Trophoblast cell (in vitro differentiated cells and primary cell): ENCODE results near the gene TTC17.
A peak's percentile ranks its signal among the peaks of the same experiment; 100 is the strongest.

Experiments used
- DNase-seq, 2 donors: peaks; one replicate each; pipeline ENCODE4 v3.0.0-alpha.2; 2016
- H2AFZ ChIP-seq: 2 replicates; pipeline ENCODE4 v1.6.1; 2013; ENCODE audit warnings: low read length, moderate library complexity, mild to moderate bottlenecking; ENCODE audit not compliant: insufficient read depth, poor library complexity
- H2AK5ac ChIP-seq: 2 replicates; pipeline ENCODE4 v1.6.1; 2013; ENCODE audit warnings: mild to moderate bottlenecking, low read length
- H2BK120ac ChIP-seq: 2 replicates; pipeline ENCODE4 v1.6.1; 2013; ENCODE audit warnings: low read length, mild to moderate bottlenecking, moderate library complexity; ENCODE audit not compliant: insufficient read depth, poor library complexity
- H2BK12ac ChIP-seq: 2 replicates; pipeline ENCODE4 v1.6.1; 2013; ENCODE audit warnings: mild to moderate bottlenecking, low read length, moderate library complexity
- H2BK5ac ChIP-seq: 2 replicates; pipeline ENCODE4 v1.6.1; 2013; ENCODE audit warnings: low read length, low read depth, moderate library complexity, mild to moderate bottlenecking; ENCODE audit not compliant: poor library complexity
- H3K14ac ChIP-seq: 2 replicates; pipeline ENCODE4 v1.6.1; 2013; ENCODE audit warnings: mild to moderate bottlenecking, low read length
- H3K18ac ChIP-seq: 2 replicates; pipeline ENCODE4 v1.6.1; 2013; ENCODE audit warnings: mild to moderate bottlenecking, low read length
- H3K23ac ChIP-seq: 2 replicates; pipeline ENCODE4 v1.6.1; 2013; ENCODE audit warnings: low read length
- H3K27ac ChIP-seq: 2 replicates; pipeline ENCODE4 v1.5.1; 2013; ENCODE audit warnings: low read depth, mild to moderate bottlenecking, inconsistent platforms, low read length, moderate library complexity
- H3K27me3 ChIP-seq: 2 replicates; pipeline ENCODE4 v1.6.1; 2013; ENCODE audit warnings: inconsistent platforms, mild to moderate bottlenecking, low read length, moderate library complexity; ENCODE audit not compliant: insufficient read depth
- H3K36me3 ChIP-seq, 2 experiments: 1 replicate in 1 of 2; 2 replicates in 1 of 2; pipeline ENCODE4 v1.6.1; 2013; ENCODE audit warnings: low read length in 2 of 2, mild to moderate bottlenecking in 2 of 2, moderate library complexity in 1 of 2; ENCODE audit not compliant: insufficient read depth in 2 of 2, control insufficient read depth in 1 of 2
- H3K4ac ChIP-seq: 2 replicates; pipeline ENCODE4 v1.6.1; 2013; ENCODE audit warnings: low read depth, mild to moderate bottlenecking, low read length, moderate library complexity
- H3K4me1 ChIP-seq, 2 experiments: 1 replicate in 1 of 2; 2 replicates in 1 of 2; pipeline ENCODE4 v1.6.1; 2013; ENCODE audit warnings: low read length in 2 of 2, mild to moderate bottlenecking in 2 of 2, moderate library complexity in 1 of 2; ENCODE audit not compliant: insufficient read depth in 2 of 2, control insufficient read depth in 1 of 2
- H3K4me2 ChIP-seq: 2 replicates; pipeline ENCODE4 v1.6.1; 2013; ENCODE audit warnings: inconsistent platforms, mild to moderate bottlenecking, low read length, moderate library complexity
- H3K4me3 ChIP-seq: 2 replicates; pipeline ENCODE4 v1.5.1; 2013; ENCODE audit warnings: mild to moderate bottlenecking, low read depth, low read length, inconsistent platforms
- H3K79me1 ChIP-seq: one replicate; pipeline ENCODE4 v1.6.1; 2013; ENCODE audit warnings: low read length
- H3K79me2 ChIP-seq: 2 replicates; pipeline ENCODE4 v1.6.1; 2013; ENCODE audit warnings: low read length, mild to moderate bottlenecking; ENCODE audit not compliant: control insufficient read depth, insufficient read depth, poor library complexity
- H3K9ac ChIP-seq: 2 replicates; pipeline ENCODE4 v1.6.1; 2013; ENCODE audit warnings: mild to moderate bottlenecking, low read length
- H3K9me3 ChIP-seq: 2 replicates; pipeline ENCODE4 v1.6.1; 2013; ENCODE audit warnings: low read depth, mild to moderate bottlenecking, control low read depth, inconsistent platforms, low read length; ENCODE audit not compliant: insufficient read depth
- H4K12ac ChIP-seq: 2 replicates; pipeline ENCODE4 v1.6.1; 2013; ENCODE audit warnings: low read depth, mild to moderate bottlenecking, low read length, moderate library complexity
- H4K8ac ChIP-seq: 2 replicates; pipeline ENCODE4 v1.6.1; 2013; ENCODE audit warnings: low read depth, mild to moderate bottlenecking, low read length, moderate library complexity
- H4K91ac ChIP-seq: one replicate; pipeline ENCODE4 v1.6.1; 2013; ENCODE audit warnings: low read depth, mild to moderate bottlenecking, low read length, moderate library complexity
- WGBS: extraction: QIAGEN DNeasy Blood & Tissue Kit; methylation state at CpG from one replicate; pipeline ENCODE4 v1.1.7; 2013; ENCODE audit warnings: missing lambda C conversion rate; ENCODE audit not compliant: insufficient read length, insufficient coverage; ENCODE audit errors: extremely low coverage; 5-methylcytosine and 5-hydroxymethylcytosine counted together

The TTC17 gene

GRCh38 chr11:43396617-43397016, 37.9 kb downstream of the TTC17 start:
- Histone ChIP-seq H2BK120ac (no peak overlapping the region), H3K9ac (no peak overlapping the region), H4K12ac (no peak overlapping the region), H3K4me3 (no peak overlapping the region), H4K91ac (no peak overlapping the region), H3K4me2 (no peak overlapping the region), H3K27ac (no peak overlapping the region), H3K36me3 (peaks cover 3 to 25% of the 10 kb centered on the region in 2 experiments), H2BK5ac (no peak overlapping the region), H3K4ac (no peak overlapping the region), H3K27me3 (no peaks in the 10 kb centered on the region), H3K14ac (no peak overlapping the region), H3K79me2 (no peaks in the 10 kb centered on the region), H3K23ac (no peak overlapping the region), H3K79me1 (no peaks in the 10 kb centered on the region), H3K4me1 (peaks cover 0 to 2% of the 10 kb centered on the region in 2 experiments), H2BK12ac (no peak overlapping the region), H3K18ac (no peak overlapping the region), H4K8ac (no peak overlapping the region), H2AFZ (no peak overlapping the region), H2AK5ac (no peak overlapping the region), H3K9me3 (no peaks in the 10 kb centered on the region)
- WGBS: no CpG with 5 or more reads among the region's 3 CpGs
- DNase-seq: peak; percentile 7 to 79

- no CpG with 5 or more reads among the region's 3 CpGs for WGBS
- H3K4me3 ChIP-seq: peak overlapping the region; percentile 51
- peak overlapping the region; percentile 56 for H3K9ac ChIP-seq
- no peak for DNase-seq
- H2AFZ ChIP-seq: no peak overlapping the region
- H3K79me1 ChIP-seq: no peaks in the 10 kb centered on the region
- H4K8ac ChIP-seq: no peak overlapping the region
- H2AK5ac ChIP-seq: no peak overlapping the region
- H3K23ac ChIP-seq: no peak overlapping the region
- H2BK12ac ChIP-seq: no peak overlapping the region
- H3K27me3 ChIP-seq: no peaks in the 10 kb centered on the region
- peaks cover 4 to 25% of the 10 kb centered on the region in 2 experiments for H3K36me3 ChIP-seq
- H3K27ac ChIP-seq: no peak overlapping the region
- H3K4ac ChIP-seq: no peak overlapping the region
- no peak overlapping the region for H2BK120ac ChIP-seq
- peaks cover 0 to 2% of the 10 kb centered on the region in 2 experiments for H3K4me1 ChIP-seq
- H3K18ac ChIP-seq: no peak overlapping the region
- H3K79me2 ChIP-seq: no peaks in the 10 kb centered on the region
- no peak overlapping the region for H2BK5ac ChIP-seq
- no peak overlapping the region for H3K4me2 ChIP-seq
- H3K9me3 ChIP-seq: no peaks in the 10 kb centered on the region
- H4K91ac ChIP-seq: no peak overlapping the region
- no peak overlapping the region for H3K14ac ChIP-seq
- no peak overlapping the region for H4K12ac ChIP-seq
Observed at GRCh38 chr11:43397251-43397650, 38.5 kb downstream of the TTC17 start.

- H2AFZ ChIP-seq: no peak overlapping the region
- H3K4me3 ChIP-seq: no peak overlapping the region
- H2BK12ac ChIP-seq: no peak overlapping the region
- H3K18ac ChIP-seq: no peak overlapping the region
- peak in 1 of 2 donors; percentile 6 for DNase-seq
- H3K27ac ChIP-seq: no peak overlapping the region
- H3K14ac ChIP-seq: no peak overlapping the region
- H4K91ac ChIP-seq: no peak overlapping the region
- H2BK5ac ChIP-seq: no peak overlapping the region
- peaks cover 3 to 19% of the 10 kb centered on the region in 2 experiments for H3K36me3 ChIP-seq
- H2BK120ac ChIP-seq: no peak overlapping the region
- WGBS: no CpG with 5 or more reads among the region's 2 CpGs
- no peak overlapping the region for H3K4ac ChIP-seq
- no peak overlapping the region for H2AK5ac ChIP-seq
- H4K8ac ChIP-seq: no peak overlapping the region
- no peak overlapping the region for H3K23ac ChIP-seq
- no peak overlapping the region for H3K9ac ChIP-seq
- no peaks in the 10 kb centered on the region for H3K79me1 ChIP-seq
- H3K4me2 ChIP-seq: no peak overlapping the region
- H4K12ac ChIP-seq: no peak overlapping the region
- H3K27me3 ChIP-seq: no peaks in the 10 kb centered on the region
- H3K79me2 ChIP-seq: no peaks in the 10 kb centered on the region
- no peaks in the 10 kb centered on the region for H3K9me3 ChIP-seq
- H3K4me1 ChIP-seq: peaks cover 0 to 2% of the 10 kb centered on the region in 2 experiments
Observed at GRCh38 chr11:43399983-43400630, 41.4 kb downstream of the TTC17 start.

GRCh38 chr11:43401252-43401651, 42.5 kb downstream of the TTC17 start:
- no peak overlapping the region for H3K14ac ChIP-seq
- no peak overlapping the region for H3K9ac ChIP-seq
- H3K9me3 ChIP-seq: no peaks in the 10 kb centered on the region
- H3K18ac ChIP-seq: no peak overlapping the region
- no peak overlapping the region for H3K4ac ChIP-seq
- H3K23ac ChIP-seq: no peak overlapping the region
- no peak overlapping the region for H2AFZ ChIP-seq
- no peaks in the 10 kb centered on the region for H3K79me1 ChIP-seq
- no peak overlapping the region for H2AK5ac ChIP-seq
- H2BK120ac ChIP-seq: no peak overlapping the region
- H4K8ac ChIP-seq: no peak overlapping the region
- H3K79me2 ChIP-seq: no peaks in the 10 kb centered on the region
- DNase-seq: peak in 1 of 2 donors; percentile 62
- no CpG with 5 or more reads among the region's 6 CpGs for WGBS
- H4K91ac ChIP-seq: no peak overlapping the region
- no peak overlapping the region for H2BK5ac ChIP-seq
- H3K4me3 ChIP-seq: no peak overlapping the region
- no peak overlapping the region for H2BK12ac ChIP-seq
- peaks cover 3 to 28% of the 10 kb centered on the region in 2 experiments for H3K36me3 ChIP-seq
- H3K4me1 ChIP-seq: peaks cover 0 to 2% of the 10 kb centered on the region in 2 experiments
- H3K27me3 ChIP-seq: no peaks in the 10 kb centered on the region
- no peak overlapping the region for H3K27ac ChIP-seq
- H3K4me2 ChIP-seq: no peak overlapping the region
- H4K12ac ChIP-seq: no peak overlapping the region
